Stimulated activated CD4-positive, alpha-beta T cell treated with anti-CD3 and anti-CD28 coated beads, Interleukin-4, amount 100 ng/mL, for 4 hours (primary cell): ENCODE measurements around the gene TPRA1.
A peak's percentile ranks its signal among the peaks of the same experiment; 100 is the strongest.

Source experiments
- DNase-seq, 2 experiments: peaks; one replicate each; pipeline ENCODE4 v3.0.0-alpha.2; 2020

Gene TPRA1

GRCh38 chr3:127590593-127591465, at the start of gene TPRA1:
Gene TPRA1 (minus strand): TSS chr3:127590733. CDS start chr3:127580146, 10,587 bp downstream.
- peak; percentile 66 to 86 for DNase-seq

DNA sequence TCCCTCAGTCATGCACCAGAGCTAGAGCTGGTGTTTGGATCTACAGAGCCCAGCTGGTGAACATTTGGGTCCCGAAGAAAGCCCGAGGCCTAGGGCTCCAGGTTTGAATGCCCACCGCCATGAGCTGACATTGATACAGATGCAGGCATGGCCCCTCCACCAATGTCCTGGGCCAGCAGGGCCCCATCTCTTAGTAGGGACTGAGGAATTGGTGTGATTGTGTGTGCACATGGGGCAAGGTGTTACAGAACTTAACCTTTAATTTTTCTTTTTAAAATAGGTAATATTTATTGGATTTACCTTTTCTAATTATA, 49.5 kb upstream of the TPRA1 start:
- no peak for DNase-seq

DNA sequence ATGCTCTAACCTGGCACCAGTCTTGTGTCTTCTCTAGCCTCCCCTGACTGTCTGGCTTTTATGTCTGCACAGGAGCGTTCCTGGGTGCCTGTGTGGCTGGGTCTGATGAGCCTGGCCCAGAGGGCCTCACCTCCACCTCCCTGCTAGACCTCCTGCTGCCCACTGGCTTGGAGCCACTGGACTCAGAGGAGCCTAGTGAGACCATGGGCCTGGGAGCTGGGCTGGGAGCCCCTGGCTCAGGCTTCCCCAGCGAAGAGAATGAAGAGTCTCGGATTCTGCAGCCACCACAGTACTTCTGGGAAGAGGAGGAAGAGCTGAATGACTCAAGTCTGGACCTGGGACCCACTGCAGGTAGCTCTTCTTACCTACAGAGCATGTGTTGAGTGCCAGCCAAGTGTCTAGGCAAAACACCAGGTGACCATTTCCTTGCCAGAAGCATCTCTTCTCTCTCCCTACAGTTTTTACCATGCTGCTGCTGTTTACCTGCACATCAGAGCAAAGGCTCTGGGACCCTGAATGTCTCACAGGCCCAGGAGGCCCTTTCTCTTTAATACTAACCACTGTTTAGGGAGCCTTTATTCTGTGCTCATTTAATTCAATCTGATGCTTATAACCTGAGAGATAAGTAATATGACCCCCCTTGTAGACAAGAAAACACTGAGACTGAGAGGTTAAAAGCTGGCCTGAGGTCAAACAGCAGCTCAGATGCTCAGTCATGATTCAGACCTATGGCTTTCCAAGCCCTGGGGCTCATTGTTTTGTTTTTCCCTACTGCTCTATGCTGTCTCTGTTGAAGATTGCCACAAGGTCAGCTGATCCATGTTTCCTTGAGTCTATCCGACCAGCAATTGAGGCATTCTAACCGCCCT, 48.9 kb upstream of the TPRA1 start:
- DNase-seq, result no peak

- DNase-seq, result no peak
Measured at GRCh38 chr3:127637971-127638370, 47.4 kb upstream of the TPRA1 start.

GRCh38 chr3:127637546-127637945, 47.0 kb upstream of the TPRA1 start:
- no peak for DNase-seq

GRCh38 chr3:127634653-127635052, 44.1 kb upstream of the TPRA1 start:
- DNase-seq, result no peak

DNA sequence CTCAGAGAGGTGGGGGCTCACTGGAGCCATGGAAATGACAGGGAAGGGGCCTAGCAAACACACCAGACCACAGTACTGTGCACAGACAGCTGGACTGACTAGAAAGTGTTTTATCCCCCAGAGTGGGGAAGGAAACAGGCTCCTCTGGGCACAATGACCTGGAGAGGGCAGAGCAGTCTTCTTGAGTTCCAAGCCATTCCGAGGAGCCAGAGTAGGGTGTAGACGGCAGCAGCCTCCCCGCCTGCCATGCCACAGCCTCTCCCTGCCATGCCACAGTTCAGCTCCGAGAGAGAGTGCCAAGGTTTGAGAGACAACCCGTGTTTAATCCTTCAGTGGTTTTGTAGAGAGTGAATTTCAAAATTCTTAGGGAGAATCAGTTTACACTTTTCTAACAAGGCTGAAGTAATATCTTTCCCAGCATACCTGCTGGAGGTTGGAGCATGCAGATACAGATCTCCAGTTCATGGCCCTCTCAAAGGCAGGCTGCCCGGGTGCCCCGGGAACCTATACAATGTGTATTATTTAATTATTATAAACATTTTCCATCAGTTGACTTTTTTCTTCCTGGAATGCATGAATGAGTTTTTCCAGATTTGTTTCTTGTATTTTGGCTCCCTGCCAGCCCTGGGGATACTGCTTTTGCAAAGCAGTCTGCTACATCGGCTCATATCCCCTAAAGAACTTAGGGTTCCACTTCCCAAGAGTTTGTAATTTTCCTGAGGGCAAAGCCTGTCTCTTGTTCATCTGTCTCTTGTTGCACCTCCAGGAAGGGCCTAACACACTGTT, 41.7 kb upstream of the TPRA1 start:
- no peak for DNase-seq

DNA sequence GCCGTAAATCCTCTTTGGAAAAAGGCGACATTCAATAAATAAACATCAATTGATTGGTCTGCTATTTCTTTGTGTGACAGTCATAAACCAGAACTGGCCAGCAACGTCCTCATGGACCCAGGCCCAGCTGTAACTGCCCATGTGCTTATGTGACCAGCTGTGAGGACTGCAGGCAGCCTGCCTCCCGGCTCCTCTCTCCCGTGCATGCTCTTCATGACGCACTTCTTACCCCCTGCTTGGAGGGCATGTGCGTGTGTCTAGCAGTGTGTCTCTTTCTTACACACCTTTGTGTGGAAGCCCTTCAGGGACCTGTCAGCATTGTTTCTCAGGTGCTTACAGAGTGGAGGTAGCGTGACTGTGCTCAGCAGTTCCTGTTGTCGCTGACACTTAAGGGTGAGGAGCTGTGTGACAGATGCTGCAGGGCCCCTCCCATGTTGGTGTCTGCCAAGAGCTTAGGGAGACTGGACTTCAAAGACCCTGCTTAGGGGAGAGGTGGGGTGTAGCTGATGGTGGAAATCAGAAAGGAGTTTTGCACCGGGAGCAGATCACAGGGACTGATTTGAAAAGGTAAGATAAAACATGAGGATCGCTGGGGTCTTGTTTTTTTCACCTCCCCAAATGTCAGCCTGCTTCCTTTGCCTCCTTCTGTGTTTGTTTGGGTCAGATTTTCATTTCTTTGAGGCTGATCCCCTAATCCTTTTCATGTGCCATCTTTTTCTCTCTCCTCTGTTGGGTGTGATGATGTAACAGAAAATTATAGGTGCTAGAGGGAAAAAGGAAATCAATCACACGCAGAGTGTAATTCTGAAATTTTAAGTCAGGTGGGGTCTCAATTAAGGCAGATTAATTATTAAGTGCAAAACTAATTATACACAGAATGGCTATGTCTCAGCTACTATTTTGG, 40.5 kb upstream of the TPRA1 start:
- DNase-seq, result no peak

GRCh38 chr3:127629467-127630403, 39.2 kb upstream of the TPRA1 start:
- peak; percentile 39 to 82 for DNase-seq

GRCh38 chr3:127628788-127629466, 38.4 kb upstream of the TPRA1 start, which contains the start of gene PODXL2:
Gene PODXL2 (plus strand): TSS chr3:127629185. CDS start chr3:127629220, 35 bp downstream.
- DNase-seq, result peak; percentile 38 to 45

DNA sequence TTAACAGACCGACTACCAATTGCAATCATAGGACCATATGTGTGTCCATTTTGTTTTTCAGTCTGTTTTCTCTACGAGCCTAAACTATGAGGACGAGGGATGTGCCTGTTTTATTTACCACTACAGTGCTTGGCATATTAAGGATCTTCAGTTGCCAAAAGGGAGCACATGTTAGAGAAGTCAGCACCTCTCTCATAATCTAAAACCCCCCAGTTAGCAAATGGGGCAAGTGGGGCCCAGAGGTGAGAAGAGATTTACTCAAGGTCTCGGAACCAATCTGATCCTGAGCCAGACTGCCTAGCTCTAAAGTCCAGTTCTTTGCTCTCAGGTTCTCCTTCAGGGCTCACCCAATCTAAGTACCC, 37.9 kb upstream of the TPRA1 start:
- no peak for DNase-seq

DNA sequence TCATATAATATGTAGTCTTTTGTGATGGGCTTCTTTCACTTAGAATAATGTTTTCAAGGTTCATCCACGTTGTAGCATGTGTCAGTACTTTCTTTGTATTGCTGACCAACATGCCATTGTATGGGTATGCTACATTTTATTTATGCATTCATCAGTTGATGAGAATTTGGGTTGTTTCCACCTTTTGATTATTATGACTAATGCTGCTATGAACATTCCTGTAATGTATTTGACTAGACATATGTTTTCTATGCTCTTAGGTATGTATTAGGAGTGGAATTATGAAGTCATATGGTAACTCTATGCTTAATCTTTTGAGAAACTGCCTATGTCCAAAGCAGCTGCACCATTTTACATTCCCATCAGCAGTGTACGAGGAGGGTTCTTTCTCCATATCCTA, 35.3 kb upstream of the TPRA1 start:
- no peak for DNase-seq

DNA sequence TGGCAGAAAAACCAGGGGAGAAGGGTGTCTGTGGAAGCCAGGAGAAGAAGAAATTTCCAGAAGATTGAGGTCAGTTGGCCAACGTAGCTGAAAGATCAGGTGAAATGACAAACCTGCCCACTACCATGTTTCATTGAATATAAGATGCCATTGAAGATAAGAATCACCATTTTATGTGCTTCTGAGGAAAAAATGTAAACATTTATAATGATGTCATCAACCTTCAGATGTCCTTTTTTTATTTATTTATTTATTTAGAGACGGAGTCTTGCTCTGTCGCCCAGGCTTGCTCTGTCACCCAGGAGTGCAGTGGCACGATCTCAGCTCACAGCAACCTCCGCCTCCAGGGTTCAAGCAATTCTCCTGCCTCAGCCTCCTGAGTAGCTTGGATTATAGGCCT, 33.5 kb upstream of the TPRA1 start:
- DNase-seq, result no peak

GRCh38 chr3:127622772-127623576, 32.4 kb upstream of the TPRA1 start:
- DNase-seq, result no peak

GRCh38 chr3:127622031-127622430, 31.5 kb upstream of the TPRA1 start:
- DNase-seq, result no peak

DNA sequence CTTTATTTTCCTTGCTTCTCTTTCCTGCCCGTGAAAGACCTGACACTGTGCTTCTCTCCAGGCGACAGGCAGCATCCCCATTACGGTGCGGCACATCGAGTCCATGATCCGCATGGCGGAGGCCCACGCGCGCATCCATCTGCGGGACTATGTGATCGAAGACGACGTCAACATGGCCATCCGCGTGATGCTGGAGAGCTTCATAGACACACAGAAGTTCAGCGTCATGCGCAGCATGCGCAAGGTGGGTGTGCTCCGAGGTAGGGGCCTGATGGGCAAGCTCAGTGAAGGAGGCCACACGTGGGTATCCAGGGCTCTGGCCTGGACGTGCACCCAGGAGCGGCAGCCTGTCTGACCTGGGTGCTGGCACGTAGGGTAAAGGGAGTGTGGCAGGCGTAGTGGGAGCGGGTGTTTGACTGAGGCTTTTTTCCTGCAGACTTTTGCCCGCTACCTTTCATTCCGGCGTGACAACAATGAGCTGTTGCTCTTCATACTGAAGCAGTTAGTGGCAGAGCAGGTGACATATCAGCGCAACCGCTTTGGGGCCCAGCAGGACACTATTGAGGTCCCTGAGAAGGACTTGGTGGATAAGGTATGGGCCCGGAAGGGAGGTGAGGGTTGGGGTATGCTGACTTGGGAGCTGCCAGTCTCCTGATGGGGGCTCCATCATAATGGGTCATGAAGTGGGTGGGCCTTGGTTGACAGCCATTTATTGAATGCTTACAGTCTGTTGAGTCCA, 30.3 kb upstream of the TPRA1 start:
- DNase-seq, result no peak

DNA sequence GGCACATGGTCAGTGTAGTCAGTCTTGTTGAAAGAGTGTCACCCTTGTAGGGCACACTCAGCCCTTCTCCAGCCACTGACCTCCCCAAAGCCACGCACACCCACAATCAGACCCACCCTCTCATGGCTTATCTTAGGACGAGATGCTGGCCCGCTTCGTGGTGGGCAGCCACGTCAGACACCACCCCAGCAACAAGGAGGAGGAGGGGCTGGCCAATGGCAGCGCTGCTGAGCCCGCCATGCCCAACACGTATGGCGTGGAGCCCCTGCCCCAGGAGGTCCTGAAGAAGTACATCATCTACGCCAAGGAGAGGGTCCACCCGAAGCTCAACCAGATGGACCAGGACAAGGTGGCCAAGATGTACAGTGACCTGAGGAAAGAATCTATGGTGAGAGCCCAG, 28.4 kb upstream of the TPRA1 start:
- no peak for DNase-seq

- DNase-seq, result no peak
Measured at GRCh38 chr3:127616836-127617605, 26.5 kb upstream of the TPRA1 start.
